ENCODE data around the gene TMEM94. TPM values are rescaled to one million over a fixed set of nuclear protein-coding genes. Genes with fewer than 3 reads are reported as not detected.
A peak's percentile ranks its signal among the peaks of the same experiment; 100 is the strongest.

The TMEM94 gene
- total and polyA plus RNA-seq, 2 of the 13 experiments (the other 11 are each of a cell fraction or from before 2014, with no cell fraction given): 32.6 to 134 TPM

GRCh38 chr17:75477490-75477862, 21.0 kb downstream of the TMEM94 start (continued):
- peak; percentile 17 for TF ChIP-seq ZNF687 (CRISPR knock-in tag; IDR thresholded peaks at IDR 0.05)

- no peak for TF ChIP-seq SATB2 (CRISPR knock-in tag; IDR thresholded peaks at IDR 0.05)
- TF ChIP-seq PHF8 (CRISPR knock-in tag; IDR thresholded peaks at IDR 0.05): no peak
- no peak for TF ChIP-seq ZNF598 (CRISPR knock-in tag; IDR thresholded peaks at IDR 0.05; ENCODE audit: borderline replicate concordance)
- TF ChIP-seq ARHGAP35 (CRISPR knock-in tag; IDR thresholded peaks at IDR 0.05; ENCODE audit: borderline replicate concordance): no peak
- Histone ChIP-seq H3K36me3 (replicated peaks in 1 of 2; ENCODE audit: control insufficient read depth in 1 of 2, insufficient read depth in 2 of 2, low read length in 2 of 2) (peaks cover 13 to 35% of the 10 kb centered on the region in 2 experiments; a peak in 4 of 5 replicates), H4K20me1 (ENCODE audit: insufficient read depth, low read length) (peaks cover 13% of the 10 kb centered on the region; the same call in 1 of the 2 replicates), H3K79me2 (ENCODE audit: insufficient read depth, low read length) (no peaks in the 10 kb centered on the region), H3K27me3 (ENCODE audit: control insufficient read depth in 1 of 2, insufficient read depth in 2 of 2, low read length in 2 of 2) (no peaks in the 10 kb centered on the region), H3K9ac (ENCODE audit: insufficient read depth, low read depth, low read length) (no peak overlapping the region), H3K4me3 (replicated peaks in 1 of 3; ENCODE audit: insufficient read depth in 1 of 3, low read depth in 2 of 3, low read length in 3 of 3) (no peak overlapping the region), H3K4me1 (ENCODE audit: insufficient read depth, low read length) (peaks cover 15% of the 10 kb centered on the region), H3K4me2 (ENCODE audit: low read depth, low read length) (no peak overlapping the region), H2AFZ (ENCODE audit: low read length) (no peak overlapping the region), H3K27ac (ENCODE audit: extremely low read length, insufficient read depth, low read length) (no peak overlapping the region), H3K9me3 (ENCODE audit: low read length) (no peaks in the 10 kb centered on the region)
- BruUV-seq (replicated peaks): no TSS peak
- ChIA-PET POLR2A (interaction anchor here (1.1 to 1.2 kb wide), 2 partner anchors 18 to 19 kb away, joined by 3 read pairs; no protein-coding TSS in a partner anchor), CTCF (ENCODE audit: low intra/inter-chr PET ratio, low total read pairs) (no interaction called here)
- DNase-seq (ENCODE audit: low spot score): no peak
- intact Hi-C loops (cut with micrococcal nuclease; ENCODE audit: unreplicated experiment): no loop called here
- no peak for FAIRE-seq
- no peak for ATAC-seq
- 95% methylated on average over 7 of the region's 7 CpGs for WGBS (ENCODE audit: low lambda C conversion rate)
- in situ Hi-C loops (cut with HindIII; ENCODE audit: extremely low pct_ligation_motif_present, low pct_unique_long_range_greater_than_20kb): no loop called here
These were observed 22.1 kb downstream of the TMEM94 start for GRCh38 chr17:75478508-75478907.

Data from HepG2 (cell line).